ENCODE results near the gene NUAK2. TPM values are rescaled to one million over a fixed set of nuclear protein-coding genes. Genes with fewer than 3 reads are reported as not detected.

NUAK2 gene
- total RNA-seq, 1 experiment from 2014 or later: 2.2 TPM

GRCh38 chr1:205258719-205259118 is 62.8 kb downstream of the NUAK2 start:
- peak; percentile 70 for DNase-seq (ENCODE audit: low read depth)

DNA sequence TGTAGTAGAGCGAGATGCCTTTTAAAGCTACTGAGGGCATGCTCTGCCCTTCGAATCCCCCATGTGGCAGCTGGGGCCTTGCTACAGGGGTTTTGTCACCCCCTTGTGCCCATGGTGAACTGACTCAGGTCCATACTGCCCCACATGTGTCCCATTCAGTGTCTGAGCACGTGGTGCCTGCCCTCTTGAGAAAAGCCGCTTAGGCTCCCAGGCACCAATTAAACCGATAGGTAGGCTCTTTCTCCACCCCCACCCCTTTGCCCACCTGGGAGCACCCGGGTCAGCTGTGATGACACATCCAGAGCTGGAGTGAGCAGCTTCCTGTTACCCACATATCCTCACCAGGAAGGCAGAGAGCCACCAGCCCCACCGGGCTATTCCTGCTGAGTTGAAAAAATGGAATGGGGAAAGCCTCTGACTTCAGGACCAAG is 63.3 kb downstream of the NUAK2 start:
- DNase-seq (ENCODE audit: low read depth): peak; percentile 69

DNA sequence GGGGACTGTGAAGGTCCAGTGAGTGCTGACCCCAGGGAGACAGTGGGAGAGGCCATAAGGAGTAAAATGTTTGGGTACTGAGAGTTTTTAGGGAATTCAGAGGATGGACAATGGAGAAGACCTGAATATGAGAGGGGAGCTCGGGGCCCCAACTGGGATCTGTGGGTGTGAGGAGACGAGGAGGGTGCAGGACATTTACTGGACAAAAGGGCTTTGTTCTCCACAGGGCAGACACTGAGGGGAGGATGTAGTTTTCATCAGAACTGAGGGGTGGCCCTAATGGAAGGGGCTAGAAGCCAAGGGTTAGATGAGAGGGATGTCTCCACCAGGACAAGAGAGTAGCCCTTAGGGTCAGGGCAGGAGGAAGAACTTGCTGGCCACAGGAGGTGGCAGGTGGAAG is 63.8 kb downstream of the NUAK2 start:
- DNase-seq (ENCODE audit: low read depth): no peak

- no peak for DNase-seq (ENCODE audit: low read depth)
These were observed 64.5 kb downstream of the NUAK2 start for GRCh38 chr1:205256951-205257625.

- peak; percentile 74 for DNase-seq (ENCODE audit: low read depth)
These were observed 65.4 kb downstream of the NUAK2 start for GRCh38 chr1:205255941-205256780.

Small RNA genes within 50 kb of the gene (small RNA-seq; reads per million reads assigned to genes)
- not detected for gene SNRPGP10

Other genes with a start within 250 kb of the NUAK2 start
- gene TMEM81, start 237.3 kb downstream of the NUAK2 start, total RNA-seq (2014; rRNA removed; shearing (Covaris generic)): 1.2 and 1.8 TPM in 2 replicates
- gene RBBP5, start 199.8 kb downstream of the NUAK2 start, total RNA-seq (2014; rRNA removed; shearing (Covaris generic)): 14.1 and 15.8 TPM in 2 replicates
- gene DSTYK, start 110.0 kb downstream of the NUAK2 start, total RNA-seq (2014; rRNA removed; shearing (Covaris generic)): 4.6 and 5.1 TPM in 2 replicates
- gene TMCC2, start 93.8 kb downstream of the NUAK2 start, total RNA-seq (2014; rRNA removed; shearing (Covaris generic)): 1.5 and 2.3 TPM in 2 replicates
- gene KLHDC8A, start 35.2 kb upstream of the NUAK2 start, total RNA-seq (2014; rRNA removed; shearing (Covaris generic)): not detected in 2 replicates
- gene LEMD1, start 100.3 kb upstream of the NUAK2 start, total RNA-seq (2014; rRNA removed; shearing (Covaris generic)): not detected in 2 replicates
- gene BLACAT1, start 134.3 kb upstream of the NUAK2 start, total RNA-seq (2014; rRNA removed; shearing (Covaris generic)): 0.10 and 0.19 TPM in 2 replicates
- 0.87 and 1.7 TPM in 2 replicates for gene CDK18, start 182.9 kb upstream of the NUAK2 start, total RNA-seq (2014; rRNA removed; shearing (Covaris generic))

Measured in HT1080 (cell line).